Gastrocnemius medialis (tissue), 4 donors: ENCODE measurements around the gene ITGA11.

Experiments used
- POLR2A ChIP-seq, 2 donors: fragments of 450-650 bp; IDR thresholded peaks; one replicate each; pipeline ENCODE4 v1.6.1; 2017; ENCODE audit warnings: antibody characterized with exemption in 2 of 2, mild to moderate bottlenecking in 2 of 2, moderate library complexity in 2 of 2
- TF ChIP-seq, protein P1 (sequence below), 5 experiments: fragments of 450-650 bp in 3 of 5; fragments of 200-600 bp in 2 of 5; sonication (generic) in 2 of 5; IDR thresholded peaks in 4 of 5; conservative IDR thresholded peaks in 1 of 5; 1 replicate in 4 of 5; 2 replicates in 1 of 5; pipeline ENCODE4 v1.5.1; 2016 to 2019; ENCODE audit warnings: antibody characterized with exemption in 5 of 5, mild to moderate bottlenecking in 3 of 5, moderate library complexity in 3 of 5

GRCh38 chr15:68463444-68463843 lies 31.5 kb upstream of the ITGA11 start:
- TF ChIP-seq, protein P1, sequence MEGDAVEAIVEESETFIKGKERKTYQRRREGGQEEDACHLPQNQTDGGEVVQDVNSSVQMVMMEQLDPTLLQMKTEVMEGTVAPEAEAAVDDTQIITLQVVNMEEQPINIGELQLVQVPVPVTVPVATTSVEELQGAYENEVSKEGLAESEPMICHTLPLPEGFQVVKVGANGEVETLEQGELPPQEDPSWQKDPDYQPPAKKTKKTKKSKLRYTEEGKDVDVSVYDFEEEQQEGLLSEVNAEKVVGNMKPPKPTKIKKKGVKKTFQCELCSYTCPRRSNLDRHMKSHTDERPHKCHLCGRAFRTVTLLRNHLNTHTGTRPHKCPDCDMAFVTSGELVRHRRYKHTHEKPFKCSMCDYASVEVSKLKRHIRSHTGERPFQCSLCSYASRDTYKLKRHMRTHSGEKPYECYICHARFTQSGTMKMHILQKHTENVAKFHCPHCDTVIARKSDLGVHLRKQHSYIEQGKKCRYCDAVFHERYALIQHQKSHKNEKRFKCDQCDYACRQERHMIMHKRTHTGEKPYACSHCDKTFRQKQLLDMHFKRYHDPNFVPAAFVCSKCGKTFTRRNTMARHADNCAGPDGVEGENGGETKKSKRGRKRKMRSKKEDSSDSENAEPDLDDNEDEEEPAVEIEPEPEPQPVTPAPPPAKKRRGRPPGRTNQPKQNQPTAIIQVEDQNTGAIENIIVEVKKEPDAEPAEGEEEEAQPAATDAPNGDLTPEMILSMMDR (IDR thresholded peaks at IDR 0.05 in 4 of 5, conservative IDR thresholded peaks at IDR 0.05 in 1 of 5), result no peak
- TF ChIP-seq POLR2A (IDR thresholded peaks at IDR 0.05), result no peak
